GM21447 (cell line): ENCODE results near the gene SPI1.

Experiments used
- ATAC-seq: cut with Tn5 transposase; IDR thresholded peaks from one replicate; pipeline ENCODE4 v1.9.1; 2021; ENCODE audit not compliant: unreplicated experiment

SPI1 gene

DNA sequence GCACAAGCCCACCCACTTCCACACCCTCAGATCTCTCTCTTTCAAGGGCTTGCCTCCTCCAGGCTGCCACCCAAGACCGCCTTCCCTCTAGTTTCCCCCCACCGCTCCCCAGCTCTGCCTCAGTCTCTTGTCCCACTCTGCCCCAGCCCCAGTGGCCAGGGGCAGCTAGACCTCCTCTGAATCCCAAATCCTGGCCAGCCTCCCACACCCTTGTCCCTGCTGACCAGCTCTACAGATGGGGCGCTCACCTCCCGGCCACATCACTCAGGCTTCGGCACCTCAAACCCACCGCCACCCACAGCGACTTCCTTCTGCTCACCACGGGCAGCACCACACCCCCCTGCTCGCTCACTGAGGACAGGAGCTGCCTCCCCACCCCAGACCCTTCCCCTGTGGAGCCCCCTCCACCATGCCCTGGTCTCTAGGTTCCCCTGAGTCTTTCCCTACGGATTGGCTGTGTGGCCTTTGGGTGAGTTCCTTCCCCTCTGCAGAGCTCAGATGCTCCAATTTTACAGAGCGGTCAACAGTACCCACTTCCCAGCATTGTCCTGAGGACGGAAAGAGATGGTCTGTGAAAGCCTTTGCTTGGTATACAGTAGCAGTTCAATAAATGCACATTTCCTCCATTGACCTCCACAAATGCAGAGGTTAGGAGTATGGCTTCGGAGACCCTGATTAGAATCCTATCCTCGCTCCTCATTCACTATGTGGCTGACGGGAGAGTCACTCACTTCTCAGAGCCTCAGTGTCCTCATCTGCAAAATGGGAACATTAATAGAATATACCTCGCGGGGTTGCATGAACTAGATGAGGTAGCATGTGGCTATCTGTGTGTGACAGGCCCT lies 11.5 kb upstream of the SPI1 start:
- no peak for ATAC-seq

- ATAC-seq: no peak
Observed at GRCh38 chr11:47388697-47389576, 10.6 kb upstream of the SPI1 start.

DNA sequence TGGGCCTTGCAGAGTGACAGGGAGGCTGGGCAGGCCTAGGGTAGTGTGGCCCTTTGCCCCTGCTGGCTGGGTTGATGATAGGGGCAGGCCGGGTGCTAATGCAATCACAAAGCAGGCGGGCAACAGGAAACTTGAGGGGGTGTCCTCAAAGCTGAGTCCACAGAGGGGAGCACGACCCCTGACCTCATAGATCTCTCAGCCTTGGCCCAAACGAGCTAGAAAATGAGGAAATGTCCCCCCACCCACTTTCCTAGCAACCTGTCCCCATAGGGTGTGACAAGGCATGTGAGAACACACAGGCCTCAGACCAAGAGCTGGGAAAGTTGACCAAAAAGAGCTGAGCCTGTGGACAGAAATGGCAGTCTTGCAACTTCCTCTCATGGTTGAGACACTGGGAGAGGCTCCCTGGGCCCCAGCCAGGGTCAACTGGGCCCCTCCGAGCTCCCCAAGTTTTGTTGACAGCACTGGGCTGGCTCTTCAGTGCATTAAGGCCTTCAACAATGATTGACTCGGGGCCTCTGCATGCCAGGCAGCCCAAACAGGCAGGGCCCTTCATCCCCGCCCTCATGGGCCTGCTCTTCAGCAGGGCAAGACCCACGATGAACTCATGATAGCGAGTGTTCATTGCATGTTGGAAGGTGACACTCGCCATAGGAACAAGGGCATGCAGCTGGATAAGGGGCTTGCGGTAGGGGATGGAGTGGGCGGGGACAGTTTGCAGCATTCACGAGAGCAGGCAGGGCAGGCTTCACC lies 9.8 kb upstream of the SPI1 start:
- no peak for ATAC-seq

DNA sequence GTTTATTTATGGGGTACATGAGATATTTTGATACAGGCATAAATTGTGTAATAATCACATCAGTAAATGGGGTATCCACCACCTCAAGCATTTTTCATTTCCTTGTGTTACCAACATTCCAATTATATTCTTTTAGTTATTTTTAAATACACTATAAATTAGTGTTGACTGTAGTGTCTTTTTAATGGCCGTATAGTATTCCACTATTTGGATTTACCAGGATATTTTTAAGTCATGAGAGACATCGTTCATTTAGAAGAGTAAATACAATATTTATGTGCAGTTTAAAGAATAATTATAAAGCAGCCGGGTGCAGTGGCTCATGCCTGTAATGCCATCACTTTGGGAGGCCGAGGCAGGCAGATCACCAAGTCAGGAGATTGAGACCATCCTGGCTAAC lies 6.2 kb upstream of the SPI1 start:
- ATAC-seq: no peak

DNA sequence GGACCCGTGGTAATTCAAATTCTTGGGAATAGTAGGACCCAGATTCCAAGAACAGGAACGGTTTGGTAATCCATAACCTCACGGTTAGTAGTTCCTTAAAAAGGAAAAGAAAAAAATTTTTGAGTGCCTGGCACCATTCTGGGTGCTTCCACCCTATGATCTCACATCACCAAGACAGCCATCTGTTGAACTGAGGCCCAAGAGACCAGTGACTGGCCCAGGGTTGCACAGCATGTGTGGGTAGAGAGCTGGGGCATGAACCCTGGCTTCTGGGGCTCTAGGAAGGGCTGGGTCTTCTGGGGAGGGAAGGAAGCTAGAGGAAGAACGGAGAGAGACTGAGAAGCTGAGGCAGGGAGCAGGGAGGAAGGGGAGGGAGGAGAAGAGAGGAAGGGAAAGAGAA lies 4.7 kb upstream of the SPI1 start:
- ATAC-seq: no peak

- no peak for ATAC-seq
Observed at GRCh38 chr11:47380078-47380477, 1.7 kb upstream of the SPI1 start.

- no peak for ATAC-seq
Observed at GRCh38 chr11:47379317-47379716, 970 bp upstream of the SPI1 start.

DNA sequence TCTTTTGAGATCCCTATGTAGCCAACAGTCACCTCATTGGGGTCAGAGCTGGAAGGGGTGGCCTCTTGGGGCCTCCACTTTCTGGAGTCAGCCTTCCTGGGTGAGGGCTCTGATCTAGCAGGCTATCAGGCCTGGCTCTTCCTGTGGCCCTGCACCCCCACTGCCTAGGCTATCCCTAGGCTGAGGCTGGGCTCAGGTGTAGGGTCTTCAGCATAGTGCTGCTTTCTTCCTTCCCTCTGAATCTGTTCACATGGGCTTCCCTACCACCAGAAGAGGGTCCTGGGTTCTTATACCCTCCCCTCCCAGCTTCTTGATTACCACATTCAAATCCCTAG lies 456 bp upstream of the SPI1 start:
- ATAC-seq: peak; percentile 4

- no peak for ATAC-seq
Observed at GRCh38 chr11:47377571-47378009, 757 bp downstream of the SPI1 start.

DNA sequence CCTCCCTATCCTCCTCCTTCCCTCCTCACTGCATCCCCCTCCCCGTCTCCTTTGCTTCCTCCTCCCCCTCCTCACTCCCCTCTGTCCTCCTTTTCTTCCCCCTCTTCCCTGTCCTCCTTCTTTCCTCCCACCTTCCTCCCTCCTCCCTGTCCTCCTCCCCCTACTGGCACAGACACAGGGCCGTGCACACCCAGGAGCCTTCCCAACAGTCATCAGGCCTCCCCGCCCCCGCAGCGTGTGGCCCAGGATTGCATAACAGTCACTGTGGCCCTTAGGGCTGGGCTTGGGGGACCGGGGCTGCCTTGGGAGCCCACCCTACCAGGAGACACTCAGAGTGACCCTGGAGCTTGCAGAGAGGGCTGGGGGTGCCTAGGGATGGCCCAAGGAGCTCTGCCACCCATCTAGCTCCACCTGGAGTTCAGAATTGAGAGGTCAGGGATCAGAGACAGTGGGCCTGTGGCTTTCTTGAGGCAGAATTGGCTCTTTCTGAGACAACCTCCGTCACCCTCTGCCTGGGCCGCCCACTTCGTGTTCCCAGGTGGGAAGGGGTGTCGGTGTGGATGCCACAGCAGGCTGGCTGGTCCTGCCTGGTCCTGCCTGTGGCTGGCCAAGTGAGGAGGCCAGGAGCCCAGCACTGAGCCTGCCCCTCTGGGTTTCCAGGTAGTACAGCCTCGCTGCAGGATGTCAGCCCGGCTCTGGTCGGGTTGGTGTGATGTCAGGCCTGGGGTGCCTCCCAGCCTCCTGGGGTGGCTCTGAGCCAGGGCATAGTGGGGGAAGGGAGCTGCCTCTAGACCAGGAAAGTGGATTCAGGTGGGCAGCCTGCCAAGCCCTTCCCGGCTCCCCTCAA lies 1.6 kb downstream of the SPI1 start:
- ATAC-seq: peak; percentile 39

GRCh38 chr11:47376107-47376524 lies 2.2 kb downstream of the SPI1 start:
- no peak for ATAC-seq

DNA sequence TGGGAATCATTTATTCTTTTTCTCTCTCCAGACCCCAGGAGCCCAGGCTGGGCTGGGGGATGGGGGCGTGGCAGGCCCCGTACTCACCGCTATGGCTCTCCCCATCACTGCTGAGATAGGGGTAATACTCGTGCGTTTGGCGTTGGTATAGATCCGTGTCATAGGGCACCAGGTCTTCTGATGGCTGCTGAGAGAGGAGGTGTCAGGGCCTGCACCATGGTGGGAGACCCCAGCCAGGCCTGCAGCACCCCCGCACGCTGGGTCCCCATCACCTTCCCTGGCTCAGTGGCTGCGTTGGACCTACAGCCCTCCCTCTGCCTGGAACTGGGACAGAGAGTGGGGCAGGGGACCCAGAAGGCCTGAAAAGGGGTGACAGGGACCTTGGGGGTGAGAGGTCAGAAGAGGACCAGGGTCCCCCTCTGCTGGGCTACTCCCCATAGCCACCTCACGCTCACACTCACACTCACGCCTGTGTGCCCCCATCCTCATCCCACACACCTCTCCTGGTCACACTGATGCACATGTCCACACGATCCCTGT lies 2.7 kb downstream of the SPI1 start:
- no peak for ATAC-seq

DNA sequence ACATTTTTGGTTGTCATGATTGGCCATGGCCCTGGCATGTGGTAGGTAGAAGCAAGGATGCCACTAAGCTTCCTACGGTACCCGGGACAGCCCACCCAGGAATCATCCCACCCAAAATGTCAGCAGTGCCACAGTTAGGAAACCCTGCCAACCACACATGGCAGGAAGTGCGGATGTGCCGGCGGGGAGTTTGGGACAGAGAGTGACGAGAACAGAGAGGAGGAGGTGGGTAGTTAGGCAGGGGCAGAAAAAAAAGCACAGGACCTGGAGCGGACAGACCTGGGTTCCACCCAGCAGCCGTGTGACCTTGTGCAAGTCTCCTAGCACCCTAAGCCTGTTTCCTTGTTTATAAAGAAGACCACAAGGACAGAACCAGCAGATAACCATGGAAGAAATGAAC lies 3.3 kb downstream of the SPI1 start:
- no peak for ATAC-seq

DNA sequence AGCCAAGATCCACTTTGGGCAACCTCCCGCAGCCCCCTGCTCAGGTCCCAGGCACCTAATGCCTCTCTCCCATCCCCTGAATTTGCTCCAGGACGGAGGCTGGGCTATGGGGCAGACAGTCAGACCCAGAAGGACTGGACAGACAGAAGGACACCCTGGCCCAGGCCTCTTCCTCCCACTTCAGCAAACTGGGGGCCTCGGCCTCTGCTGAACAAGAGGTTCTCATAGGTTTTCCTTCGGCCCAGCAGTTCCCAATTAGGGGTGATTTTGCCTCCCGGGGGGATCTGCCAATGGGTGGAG lies 3.7 kb downstream of the SPI1 start:
- no peak for ATAC-seq

DNA sequence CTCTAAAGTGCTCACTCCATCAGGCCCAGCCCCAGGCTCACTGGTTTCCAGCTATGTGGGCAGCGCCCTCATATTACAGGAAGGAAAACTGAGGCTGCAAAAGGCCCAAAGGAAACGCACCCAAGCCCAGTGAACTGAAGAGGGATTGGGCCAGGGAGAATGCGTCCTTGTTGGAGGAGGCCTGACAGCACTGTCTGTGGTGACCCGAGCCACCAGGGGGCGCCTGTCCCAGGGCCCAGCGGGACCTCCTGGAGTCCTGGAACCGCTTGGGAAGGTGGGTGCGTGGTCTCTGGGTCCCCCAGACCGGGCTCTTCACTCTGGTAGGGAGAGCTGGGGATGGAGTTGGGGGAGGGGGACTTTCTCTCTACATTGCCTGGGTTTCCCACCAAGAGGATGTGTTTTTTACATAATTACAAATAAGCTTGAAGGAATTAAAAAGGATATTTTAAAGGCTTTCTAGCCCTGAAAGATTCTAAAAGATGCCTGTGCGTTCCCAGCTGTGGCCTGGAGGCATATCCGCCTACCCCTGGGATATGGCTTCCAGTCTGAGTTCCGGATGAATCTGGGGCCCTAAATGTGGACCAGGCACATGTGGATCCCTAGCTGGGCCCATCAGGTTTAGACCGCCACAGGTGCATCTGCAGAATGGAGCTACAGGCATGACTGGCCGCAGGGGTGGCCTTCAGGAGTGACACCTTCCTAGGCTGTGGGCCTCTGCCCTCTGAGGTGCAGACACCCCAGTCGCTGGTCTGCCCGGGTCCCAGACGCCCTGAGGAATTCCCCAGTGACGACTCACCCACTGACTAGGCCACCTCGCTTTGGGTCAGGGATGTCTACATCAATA lies 4.2 kb downstream of the SPI1 start:
- no peak for ATAC-seq

- ATAC-seq: no peak
Observed at GRCh38 chr11:47372422-47372821, 5.9 kb downstream of the SPI1 start.

- ATAC-seq: no peak
Observed at GRCh38 chr11:47369676-47370075, 8.7 kb downstream of the SPI1 start.

DNA sequence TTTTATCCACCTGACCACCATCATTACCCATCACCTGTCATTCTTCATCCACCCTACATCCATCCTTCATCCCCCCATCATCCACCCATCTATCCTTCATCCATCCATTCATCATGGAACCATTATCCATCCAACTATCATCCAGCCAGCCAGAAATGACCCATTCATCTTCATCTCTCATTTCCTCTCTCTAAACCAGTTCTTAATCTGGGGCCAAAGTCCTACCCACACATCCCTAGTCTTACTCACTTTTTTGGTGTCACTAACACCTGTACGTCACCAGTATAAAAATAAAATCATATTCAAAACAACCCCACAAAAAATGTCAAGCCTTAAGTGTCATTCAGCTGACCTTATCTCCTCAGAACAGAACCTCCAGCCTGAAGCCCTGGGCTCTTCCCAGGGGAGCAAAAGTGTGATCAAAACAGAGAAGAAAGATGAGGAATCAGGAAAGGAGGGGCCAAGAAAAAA lies 12.3 kb downstream of the SPI1 start:
- ATAC-seq: no peak

DNA sequence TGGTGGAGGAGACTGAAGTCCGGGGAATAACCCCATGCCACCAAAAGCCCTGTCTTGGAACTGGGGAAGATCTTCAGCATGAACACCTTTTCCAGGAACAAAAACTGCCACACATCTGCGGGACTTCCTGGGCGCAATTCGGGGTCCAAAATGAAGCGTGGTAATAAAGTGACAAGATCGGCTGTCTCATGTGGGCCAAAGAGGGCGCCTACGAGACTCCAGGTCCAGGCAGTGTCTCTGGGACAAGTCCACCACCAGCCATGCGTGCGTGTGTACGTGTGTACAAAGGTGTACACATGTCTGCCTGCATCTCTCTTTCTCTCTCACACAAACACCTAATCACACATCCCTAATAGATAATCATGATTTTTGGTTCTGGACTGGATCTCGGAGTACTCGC lies 16.9 kb downstream of the SPI1 start:
- no peak for ATAC-seq
